ENCODE results near the gene RNU1-2. TPM values are rescaled to one million over a fixed set of nuclear protein-coding genes. Genes with fewer than 3 reads are reported as not detected.

The RNU1-2 gene
- total RNA-seq, 4 donors from 2014 or later, result under 0.01 TPM; not detected in 3

GRCh38 chr1:16920951-16921350 is 25.2 kb downstream of the RNU1-2 start:
- no peak for DNase-seq
- H3K4me1 ChIP-seq, result peaks cover 0 to 9% of the 10 kb centered on the region in 2 donors
- intact Hi-C loops (cut with DNase I; ENCODE audit: low total_unique reads), result no loop called here

GRCh38 chr1:16921391-16922185 is 25.8 kb downstream of the RNU1-2 start, which contains the start of gene CROCC:
Gene CROCC (plus strand): TSS chr1:16921931. CDS start chr1:16922019, 88 bp downstream.
- in situ Hi-C loops (cut with MboI; ENCODE audit: low sequenced_read_pairs in 4 of 4) (no loop called here), intact Hi-C loops (cut with DNase I; ENCODE audit: low total_unique reads) (no loop called here)
- no peaks in the 10 kb centered on the region for H3K36me3 ChIP-seq
- H3K4me3 ChIP-seq, result no peak within 1 kb of the TSS
- H3K27ac ChIP-seq, result no peak within 1 kb of the TSS
- no peak for DNase-seq
- H3K9me3 ChIP-seq, result no peaks in the 10 kb centered on the region
- H3K27me3 ChIP-seq, result no peaks in the 10 kb centered on the region
- H3K4me1 ChIP-seq, result peaks cover 0 to 9% of the 10 kb centered on the region in 2 donors
- TF ChIP-seq CTCF (IDR thresholded peaks at IDR 0.05 in 4 of 5, conservative IDR thresholded peaks at IDR 0.05 in 1 of 5) (no peak), POLR2A (IDR thresholded peaks at IDR 0.05) (no peak)
- peak in 1 of 2 donors; percentile 4 for ATAC-seq

More at GRCh38 chr1:16920951-16921350, 25.2 kb downstream of the RNU1-2 start:
- Histone ChIP-seq H3K36me3 (no peaks in the 10 kb centered on the region), H3K27ac (no peak overlapping the region), H3K9me3 (no peaks in the 10 kb centered on the region), H3K27me3 (no peaks in the 10 kb centered on the region), H3K4me3 (no peak overlapping the region)
- no peak for TF ChIP-seq POLR2A (IDR thresholded peaks at IDR 0.05)
- TF ChIP-seq CTCF (IDR thresholded peaks at IDR 0.05 in 4 of 5, conservative IDR thresholded peaks at IDR 0.05 in 1 of 5), result no peak
- no peak for ATAC-seq
- in situ Hi-C loops (cut with MboI; ENCODE audit: low sequenced_read_pairs in 4 of 4), result no loop called here

- DNase-seq (no peak), ATAC-seq (no peak)
- peaks cover 0 to 9% of the 10 kb centered on the region in 2 donors for H3K4me1 ChIP-seq
- H3K9me3 ChIP-seq, result no peaks in the 10 kb centered on the region
- intact Hi-C loops (cut with DNase I; ENCODE audit: low total_unique reads), result no loop called here
- H3K36me3 ChIP-seq, result no peaks in the 10 kb centered on the region
- no peak overlapping the region for H3K27ac ChIP-seq
- no peaks in the 10 kb centered on the region for H3K27me3 ChIP-seq
- TF ChIP-seq POLR2A (IDR thresholded peaks at IDR 0.05), result no peak
- TF ChIP-seq CTCF (IDR thresholded peaks at IDR 0.05 in 4 of 5, conservative IDR thresholded peaks at IDR 0.05 in 1 of 5), result no peak
- in situ Hi-C loops (cut with MboI; ENCODE audit: low sequenced_read_pairs in 4 of 4), result no loop called here
- no peak overlapping the region for H3K4me3 ChIP-seq
Measured at GRCh38 chr1:16922466-16922865, 26.7 kb downstream of the RNU1-2 start.

GRCh38 chr1:16922885-16923431 is 27.2 kb downstream of the RNU1-2 start:
- ATAC-seq, result no peak
- no peak for DNase-seq
- in situ Hi-C loops (cut with MboI; ENCODE audit: low sequenced_read_pairs in 4 of 4), result no loop called here

More at GRCh38 chr1:16922885-16923431, 27.2 kb downstream of the RNU1-2 start:
- H3K36me3 ChIP-seq, result no peaks in the 10 kb centered on the region
- H3K27ac ChIP-seq, result no peak overlapping the region
- intact Hi-C loops (cut with DNase I; ENCODE audit: low total_unique reads), result no loop called here
- no peaks in the 10 kb centered on the region for H3K9me3 ChIP-seq
- H3K27me3 ChIP-seq, result no peaks in the 10 kb centered on the region
- peaks cover 0 to 9% of the 10 kb centered on the region in 2 donors for H3K4me1 ChIP-seq
- H3K4me3 ChIP-seq, result no peak overlapping the region
- TF ChIP-seq POLR2A (IDR thresholded peaks at IDR 0.05) (no peak), CTCF (IDR thresholded peaks at IDR 0.05 in 4 of 5, conservative IDR thresholded peaks at IDR 0.05 in 1 of 5) (no peak)

All from gastrocnemius medialis (tissue), 4 donors.